Measurements from ENCODE around the gene SEMA3B. TPM values are rescaled to one million over a fixed set of nuclear protein-coding genes. Genes with fewer than 3 reads are reported as not detected.
A peak's percentile ranks its signal among the peaks of the same experiment; 100 is the strongest.

Gene SEMA3B
- total and polyA plus RNA-seq, 2 donors from 2014 or later: 96.1 to 99.9 TPM

- Histone ChIP-seq H3K27ac (ENCODE audit: low read depth in 2 of 2, low read length in 2 of 2) (no peak overlapping the region), H3K9ac (ENCODE audit: low read length in 3 of 3) (no peak overlapping the region), H3K4me3 (ENCODE audit: low read length in 3 of 3) (no peak overlapping the region), H3K27me3 (ENCODE audit: control insufficient read depth, insufficient read depth, low read length) (no peaks in the 10 kb centered on the region), H3K9me3 (ENCODE audit: control insufficient read depth in 2 of 3, insufficient read depth in 1 of 3, low read length in 3 of 3) (no peaks in the 10 kb centered on the region), H3K4me1 (ENCODE audit: control insufficient read depth in 2 of 3, insufficient read depth in 2 of 3, low read depth in 1 of 3, low read length in 3 of 3) (peaks cover 0 to 21% (median 0%) of the 10 kb centered on the region in 3 donors), H3K36me3 (ENCODE audit: control insufficient read depth in 2 of 3, insufficient read depth in 3 of 3, low read length in 3 of 3) (no peaks in the 10 kb centered on the region)
- no peak for DNase-seq
- intact Hi-C loops (cut with DNase I): no loop called here
- no peak for TF ChIP-seq CTCF (IDR thresholded peaks at IDR 0.05; ENCODE audit: borderline replicate concordance, extremely low read depth, insufficient read depth)
- no peak for FAIRE-seq
These were observed 36.6 kb upstream of the SEMA3B start for GRCh38 chr3:50232303-50232702.

GRCh38 chr3:50233176-50233575, 35.8 kb upstream of the SEMA3B start:
- no peaks in the 10 kb centered on the region for H3K27me3 ChIP-seq (ENCODE audit: control insufficient read depth, insufficient read depth, low read length)
- no peak overlapping the region for H3K9ac ChIP-seq (ENCODE audit: low read length in 3 of 3)
- DNase-seq (peak in 4 of 5 donors; percentile 48 to 71 (median 57)), FAIRE-seq (no peak)
- intact Hi-C loops (cut with DNase I): no loop called here
- no peak overlapping the region for H3K4me3 ChIP-seq (ENCODE audit: low read length in 3 of 3)
- no peak overlapping the region for H3K27ac ChIP-seq (ENCODE audit: low read depth in 2 of 2, low read length in 2 of 2)
- H3K9me3 ChIP-seq (ENCODE audit: control insufficient read depth in 2 of 3, insufficient read depth in 1 of 3, low read length in 3 of 3): no peaks in the 10 kb centered on the region
- H3K36me3 ChIP-seq (ENCODE audit: control insufficient read depth in 2 of 3, insufficient read depth in 3 of 3, low read length in 3 of 3): no peaks in the 10 kb centered on the region
- TF ChIP-seq CTCF (IDR thresholded peaks at IDR 0.05; ENCODE audit: borderline replicate concordance, extremely low read depth, insufficient read depth): no peak
- peaks cover 0 to 24% (median 1%) of the 10 kb centered on the region in 3 donors for H3K4me1 ChIP-seq (ENCODE audit: control insufficient read depth in 2 of 3, insufficient read depth in 2 of 3, low read depth in 1 of 3, low read length in 3 of 3)

DNA sequence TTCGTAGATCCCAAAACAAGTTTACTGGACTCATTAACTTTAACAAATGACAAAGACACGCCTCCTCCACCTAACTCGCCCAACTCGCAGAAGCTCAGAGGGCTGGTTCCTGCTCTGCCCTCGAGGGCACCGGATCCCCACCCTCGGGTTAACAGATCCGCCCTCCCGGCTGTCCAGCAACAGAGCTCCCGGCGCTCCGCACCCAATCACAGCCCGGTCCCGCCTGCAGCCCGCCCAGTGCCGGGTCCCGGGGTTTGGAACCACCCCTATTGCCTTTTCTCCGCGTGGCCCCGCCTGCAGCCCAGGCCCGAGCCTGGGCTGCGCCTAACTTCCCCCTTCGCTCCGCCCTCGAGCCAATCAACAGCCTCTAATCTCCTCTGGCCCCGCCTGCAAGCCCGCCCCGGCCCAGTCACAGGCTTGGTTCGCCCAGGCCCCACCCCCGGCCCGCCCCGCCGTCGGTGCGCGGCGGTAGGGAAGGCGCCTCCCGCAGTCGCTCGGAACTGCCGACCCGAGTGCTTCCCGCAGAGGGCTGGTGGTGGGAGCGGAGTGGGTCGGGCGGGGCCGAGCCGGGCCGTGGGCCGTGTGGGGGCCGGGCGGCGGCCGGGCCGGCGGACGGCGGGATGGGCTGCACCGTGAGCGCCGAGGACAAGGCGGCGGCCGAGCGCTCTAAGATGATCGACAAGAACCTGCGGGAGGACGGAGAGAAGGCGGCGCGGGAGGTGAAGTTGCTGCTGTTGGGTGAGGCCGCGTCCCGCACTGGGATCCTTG, 33.0 kb upstream of the SEMA3B start, which contains the start of gene GNAI2:
Gene GNAI2, plus strand, starts transcription at position 489 of the 768 bp plus-strand sequence. Its CDS starts 132 bp downstream, at position 621.
- Histone ChIP-seq H3K36me3 (ENCODE audit: control insufficient read depth in 2 of 3, insufficient read depth in 3 of 3, low read length in 3 of 3) (no peaks in the 10 kb centered on the region), H3K9ac (ENCODE audit: low read length in 3 of 3) (peak within 1 kb of the TSS; percentile 75 to 95 (median 76)), H3K4me3 (ENCODE audit: low read length in 3 of 3) (peak within 1 kb of the TSS; percentile 65 to 93 (median 77)), H3K27ac (ENCODE audit: low read depth in 2 of 2, low read length in 2 of 2) (peak within 1 kb of the TSS; percentile 89 to 93), H3K4me1 (ENCODE audit: control insufficient read depth in 2 of 3, insufficient read depth in 2 of 3, low read depth in 1 of 3, low read length in 3 of 3) (peaks cover 0 to 41% (median 17%) of the 10 kb centered on the region in 3 donors), H3K9me3 (ENCODE audit: control insufficient read depth in 2 of 3, insufficient read depth in 1 of 3, low read length in 3 of 3) (no peaks in the 10 kb centered on the region), H3K27me3 (ENCODE audit: control insufficient read depth, insufficient read depth, low read length) (no peaks in the 10 kb centered on the region)
- FAIRE-seq: peak; percentile 99
- DNase-seq: peak; percentile 99 to 100 (median 99)
- intact Hi-C loops (cut with DNase I): no loop called here
- no peak for TF ChIP-seq CTCF (IDR thresholded peaks at IDR 0.05; ENCODE audit: borderline replicate concordance, extremely low read depth, insufficient read depth)
